Neural cell (in vitro differentiated cells): ENCODE results near the gene ZNF93. TPM values are rescaled to one million over a fixed set of nuclear protein-coding genes. Genes with fewer than 3 reads are reported as not detected.

Experiments used
- H2AFZ ChIP-seq: fragments of 200-600, 300-800 bp; sonication (generic), shearing (Covaris generic); 2 replicates; pipeline ENCODE4 v1.6.0; 2014; ENCODE audit warnings: low read depth, mild to moderate bottlenecking, antibody characterized with exemption, low read length, moderate library complexity
- H3F3A ChIP-seq: fragments of 200-600 bp; shearing (Covaris generic); 2 replicates; pipeline ENCODE4 v1.6.1; 2016; ENCODE audit warnings: mild to moderate bottlenecking, moderate library complexity, mixed read lengths, antibody characterized with exemption, low read length; ENCODE audit not compliant: insufficient read depth, poor library complexity, severe bottlenecking
- H3K27ac ChIP-seq: fragments of 200-600, 300-800 bp; sonication (generic), shearing (Covaris generic); 2 replicates; pipeline ENCODE4 v1.5.1; 2014; ENCODE audit warnings: mild to moderate bottlenecking, low read length, moderate library complexity
- H3K27me3 ChIP-seq: fragments of 300-800, 200-600 bp; sonication (generic), shearing (Covaris generic); 2 replicates; pipeline ENCODE4 v1.6.0; 2014; ENCODE audit warnings: mild to moderate bottlenecking, low read depth, low read length, moderate library complexity; ENCODE audit not compliant: insufficient read depth
- H3K36me3 ChIP-seq: fragments of 300-800, 200-600 bp; sonication (generic), shearing (Covaris generic); 2 replicates; pipeline ENCODE4 v1.5.1; 2014; ENCODE audit warnings: mild to moderate bottlenecking, antibody characterized with exemption, low read length, moderate library complexity; ENCODE audit not compliant: insufficient read depth
- H3K4me2 ChIP-seq: fragments of 300-800, 200-600 bp; sonication (generic), shearing (Covaris generic); 2 replicates; pipeline ENCODE4 v1.6.0; 2014; ENCODE audit warnings: mild to moderate bottlenecking, low read length
- H3K4me3 ChIP-seq: fragments of 300-800, 200-600 bp; sonication (generic), shearing (Covaris generic); 2 replicates; pipeline ENCODE4 v1.5.1; 2014; ENCODE audit warnings: mild to moderate bottlenecking, low read length, moderate library complexity
- H3K79me2 ChIP-seq: fragments of 200-600 bp; shearing (Covaris generic); replicated peaks from 2 replicates; pipeline ENCODE4 v1.6.0; 2014; ENCODE audit warnings: mild to moderate bottlenecking, low read length, moderate library complexity; ENCODE audit not compliant: insufficient read depth
- H3K9ac ChIP-seq: fragments of 300-800, 200-600 bp; sonication (generic), shearing (Covaris generic); 2 replicates; pipeline ENCODE4 v1.6.1; 2016; ENCODE audit warnings: mild to moderate bottlenecking, low read length, mixed read lengths
- H3K9me2 ChIP-seq: fragments of 200-600 bp; shearing (Covaris generic); 2 replicates; pipeline ENCODE4 v1.6.1; 2016; ENCODE audit warnings: mild to moderate bottlenecking, low read length, mixed read lengths; ENCODE audit not compliant: insufficient read depth
- H3K9me3 ChIP-seq: fragments of 200-600, 300-800 bp; sonication (generic), shearing (Covaris generic); 2 replicates; pipeline ENCODE4 v1.6.1; 2016; ENCODE audit warnings: mild to moderate bottlenecking, mixed run types, low read length, moderate library complexity, mixed read lengths
- H4K20me1 ChIP-seq: fragments of 200-600 bp; shearing (Covaris generic); 2 replicates; pipeline ENCODE4 v1.6.1; 2016; ENCODE audit warnings: mild to moderate bottlenecking, mixed run types; ENCODE audit not compliant: insufficient read depth
- CTCF ChIP-seq: fragments of 450-650 bp; IDR thresholded peaks from 2 replicates; pipeline ENCODE4 v1.5.1; 2014; ENCODE audit warnings: antibody characterized with exemption, mild to moderate bottlenecking, moderate library complexity; ENCODE audit not compliant: poor library complexity, severe bottlenecking
- EP300 ChIP-seq: fragments of 450-650 bp; conservative IDR thresholded peaks from 2 replicates; pipeline ENCODE4 v1.6.1; 2014; ENCODE audit warnings: antibody characterized with exemption, mild to moderate bottlenecking, moderate library complexity; ENCODE audit not compliant: poor library complexity, severe bottlenecking
- EZH2 ChIP-seq: fragments of 200-600, 300-800 bp; shearing (Covaris generic), sonication (generic); IDR thresholded peaks from 2 replicates; pipeline ENCODE4 v1.6.1; 2014; ENCODE audit warnings: antibody characterized with exemption, low read length, borderline replicate concordance, mild to moderate bottlenecking; ENCODE audit not compliant: insufficient read depth, poor library complexity, severe bottlenecking
- MXI1 ChIP-seq: fragments of 450-650 bp; conservative IDR thresholded peaks from 2 replicates; pipeline ENCODE4 v1.6.1; 2014; ENCODE audit warnings: antibody characterized with exemption, mild to moderate bottlenecking; ENCODE audit not compliant: poor library complexity, severe bottlenecking
- POLR2AphosphoS5 ChIP-seq: IDR thresholded peaks from 2 replicates; pipeline ENCODE4 v1.6.1; 2012
- RAD21 ChIP-seq: fragments of 450-650 bp; conservative IDR thresholded peaks from 2 replicates; pipeline ENCODE4 v1.6.1; 2014; ENCODE audit warnings: antibody characterized with exemption, mild to moderate bottlenecking, moderate library complexity
- REST ChIP-seq: IDR thresholded peaks from 2 replicates; pipeline ENCODE4 v1.6.1; 2012; ENCODE audit warnings: borderline replicate concordance
- SMC3 ChIP-seq: fragments of 450-650 bp; conservative IDR thresholded peaks from 2 replicates; pipeline ENCODE4 v1.6.1; 2014; ENCODE audit warnings: antibody characterized with exemption, mild to moderate bottlenecking, moderate library complexity; ENCODE audit not compliant: poor library complexity
- TAF1 ChIP-seq: IDR thresholded peaks from 2 replicates; pipeline ENCODE4 v1.6.1; 2012; ENCODE audit warnings: low read depth
- polyA plus RNA-seq: library from polyadenylated mRNA; depleted of rRNA; stranded (reverse); fragments of >200 nt; gene quantifications from 2 replicates; pipeline ENCODE4 v1.2.3, GENCODE V29; 2014

ZNF93 gene
- polyA plus RNA-seq, 1 donor from 2014 or later = 14.9 TPM

GRCh38 chr19:19937403-19937802, 36.7 kb downstream of the ZNF93 start:
- Histone ChIP-seq H3K27ac (no peak overlapping the region), H3F3A (no peaks in the 10 kb centered on the region), H2AFZ (no peak overlapping the region), H3K36me3 (peaks cover 24% of the 10 kb centered on the region), H3K9me2 (no peaks in the 10 kb centered on the region), H3K9me3 (peaks cover 28% of the 10 kb centered on the region), H3K9ac (no peak overlapping the region), H3K79me2 (no peaks in the 10 kb centered on the region), H4K20me1 (no peaks in the 10 kb centered on the region), H3K4me3 (no peak overlapping the region), H3K4me2 (no peak overlapping the region), H3K27me3 (no peaks in the 10 kb centered on the region)
- TF ChIP-seq RAD21 = no peak
- no peak for TF ChIP-seq MXI1
- no peak for TF ChIP-seq EZH2
- no peak for TF ChIP-seq POLR2AphosphoS5
- TF ChIP-seq SMC3 = no peak

- Histone ChIP-seq H3K4me2 (no peak overlapping the region), H2AFZ (no peak overlapping the region), H3K4me3 (no peak overlapping the region), H4K20me1 (no peaks in the 10 kb centered on the region), H3K9ac (no peak overlapping the region), H3K9me2 (no peaks in the 10 kb centered on the region), H3K79me2 (no peaks in the 10 kb centered on the region), H3F3A (no peaks in the 10 kb centered on the region), H3K27me3 (no peaks in the 10 kb centered on the region), H3K36me3 (peaks cover 19% of the 10 kb centered on the region), H3K9me3 (peaks cover 24% of the 10 kb centered on the region), H3K27ac (no peak overlapping the region)
- TF ChIP-seq CTCF (no peak), SMC3 (no peak), RAD21 (no peak), EZH2 (no peak)
Measured at GRCh38 chr19:19938449-19938848, 37.7 kb downstream of the ZNF93 start.

GRCh38 chr19:19943848-19944582, 43.3 kb downstream of the ZNF93 start:
- no peak overlapping the region for H2AFZ ChIP-seq
- no peak overlapping the region for H3K4me3 ChIP-seq
- H3K4me2 ChIP-seq = no peak overlapping the region
- H3K36me3 ChIP-seq = no peaks in the 10 kb centered on the region
- no peak overlapping the region for H3K27ac ChIP-seq
- H3F3A ChIP-seq = no peaks in the 10 kb centered on the region
- TF ChIP-seq REST (no peak), TAF1 (no peak), EP300 (no peak), MXI1 (no peak), RAD21 (no peak), SMC3 (no peak), POLR2AphosphoS5 (no peak), EZH2 (no peak), CTCF (no peak)
- H3K9me2 ChIP-seq = no peaks in the 10 kb centered on the region
- H3K79me2 ChIP-seq = no peaks in the 10 kb centered on the region
- H3K27me3 ChIP-seq = no peaks in the 10 kb centered on the region
- H3K9me3 ChIP-seq = no peaks in the 10 kb centered on the region
- H4K20me1 ChIP-seq = no peaks in the 10 kb centered on the region
- no peak overlapping the region for H3K9ac ChIP-seq
